Subcutaneous adipose tissue (tissue), 4 donors: Measurements from ENCODE around the gene ERMAP. TPM values are rescaled to one million over a fixed set of nuclear protein-coding genes. Genes with fewer than 3 reads are reported as not detected.

Experiments
- CTCF ChIP-seq: fragments of 450-650 bp; IDR thresholded peaks from one replicate; pipeline ENCODE4 v1.5.1; 2016; ENCODE audit warnings: low read depth, mild to moderate bottlenecking, control low read depth, antibody characterized with exemption, moderate library complexity
- total RNA-seq, 4 donors: library from RNA; depleted of rRNA; stranded (reverse); fragments of >200 nt; gene quantifications; one replicate each; pipeline ENCODE4 v1.1.0, GENCODE V29; 2016

ERMAP gene
- total RNA-seq, 4 donors from 2014 or later = 17.3 to 20.0 (median 19.8) TPM

GRCh38 chr1:42807056-42807668 is 9.8 kb upstream of the ERMAP start:
- TF ChIP-seq CTCF = no peak

DNA sequence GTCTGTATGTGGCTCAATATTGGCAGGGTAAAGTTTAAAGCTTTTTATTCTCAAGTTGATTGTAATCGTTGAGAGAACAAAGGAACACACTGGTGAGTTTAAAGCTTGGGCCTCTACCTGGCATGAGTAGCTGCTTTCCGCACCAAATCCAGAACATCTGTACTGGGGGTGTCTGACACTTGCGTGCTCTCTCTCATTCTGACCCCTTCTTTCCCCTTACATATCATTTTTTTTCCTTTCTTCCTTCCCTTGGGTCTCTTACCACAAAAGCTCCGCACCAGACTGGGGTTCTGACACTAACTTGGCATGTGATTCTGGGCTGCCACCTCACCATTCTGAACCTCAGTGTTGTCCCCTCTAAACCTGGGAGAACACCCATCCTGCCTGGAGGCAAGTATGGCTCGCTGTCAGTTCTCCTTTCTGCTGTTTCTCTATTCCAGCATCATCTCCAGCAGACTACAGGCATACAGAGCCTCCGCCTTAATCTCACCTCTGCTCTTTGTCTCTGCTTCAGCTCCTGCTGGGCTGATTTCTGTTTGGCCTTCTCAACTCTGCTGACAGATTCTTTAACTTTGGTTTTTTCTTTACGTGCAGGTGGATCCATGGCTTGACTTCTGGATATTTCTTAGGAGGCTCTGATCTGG is 859 bp upstream of the ERMAP start:
- no peak for TF ChIP-seq CTCF

DNA sequence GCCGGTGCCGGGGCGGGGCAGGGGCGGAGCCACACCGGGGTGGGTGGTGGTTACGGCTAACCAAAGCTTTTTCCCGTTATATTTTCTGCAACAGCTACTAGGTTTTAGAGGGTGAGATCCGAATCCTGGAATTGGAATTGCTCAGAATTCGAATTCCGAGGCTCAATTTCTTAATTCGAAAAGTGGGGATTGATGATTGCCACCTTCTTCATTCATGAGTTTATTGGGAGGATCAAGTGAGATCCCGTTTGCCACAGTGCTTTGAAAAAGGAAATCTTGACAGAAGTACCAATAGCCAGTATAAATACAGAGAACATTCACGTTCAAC is 482 bp downstream of the ERMAP start:
- TF ChIP-seq CTCF = no peak

GRCh38 chr1:42817976-42818375 is 1.1 kb downstream of the ERMAP start:
- TF ChIP-seq CTCF = no peak

DNA sequence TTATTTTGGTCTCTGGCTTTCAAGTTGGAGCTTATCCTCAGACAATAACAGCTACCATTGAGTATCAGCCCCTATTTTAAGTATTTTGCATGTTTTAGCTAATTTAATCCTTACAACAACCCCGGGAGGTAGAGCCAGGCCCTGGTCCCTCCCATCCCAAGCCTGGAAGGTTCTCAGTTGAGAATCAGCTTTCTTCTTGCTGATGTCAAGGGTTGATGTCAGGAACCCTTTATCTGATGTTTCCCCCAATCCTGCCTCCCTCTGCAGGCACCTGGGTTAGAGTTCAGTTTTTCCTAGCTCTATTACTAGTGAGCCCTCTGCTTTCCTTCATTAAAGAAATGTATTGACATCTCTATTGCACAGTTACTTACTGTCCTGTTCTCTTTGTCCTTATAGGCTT is 3.9 kb downstream of the ERMAP start:
- no peak for TF ChIP-seq CTCF

- no peak for TF ChIP-seq CTCF
Observed at GRCh38 chr1:42821690-42822089, 4.8 kb downstream of the ERMAP start.

DNA sequence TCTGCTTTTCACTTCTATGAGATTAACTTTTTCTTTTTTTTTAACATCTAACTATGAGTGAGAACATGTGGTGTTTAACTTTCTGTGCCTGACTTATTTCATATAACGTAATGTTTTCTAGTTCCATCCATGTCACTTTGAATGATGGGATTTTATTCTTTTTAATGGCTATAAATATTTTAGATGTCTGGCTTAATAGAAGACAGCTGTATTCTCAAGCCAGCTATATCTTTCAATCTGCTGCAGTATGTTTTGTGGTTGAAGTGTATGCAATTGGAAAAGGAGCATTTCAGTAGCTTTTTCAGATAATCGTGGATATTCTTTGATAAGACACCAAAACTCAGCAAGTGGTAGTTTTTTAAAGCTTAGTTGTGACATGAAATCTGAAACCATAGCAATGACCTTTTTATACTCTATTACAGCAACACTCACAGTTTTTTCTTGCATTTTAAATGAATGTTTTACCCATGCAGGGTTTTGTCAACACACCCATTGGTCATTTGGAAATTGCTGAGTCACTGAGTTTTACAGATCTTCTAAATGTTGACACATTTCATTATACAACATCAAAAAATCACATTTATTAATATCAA is 6.0 kb downstream of the ERMAP start:
- TF ChIP-seq CTCF = no peak
